Activated naive CD4-positive, alpha-beta T cell treated with Interleukin-2 at 50 U/mL for 16 hours (primary cell): ENCODE data around the gene TOE1.
"Not testable (repeated sequence)": the region's sequence is repeated elsewhere in the genome, so short reads cannot be mapped to it uniquely, and the experiment has no call there.

ENCODE experiments used
- DNase-seq: peaks from one replicate; pipeline ENCODE4 v3.0.0-alpha.2; 2020

TOE1 gene

GRCh38 chr1:45339789-45340558, at the start of gene TOE1, which contains the start of gene MUTYH:
Gene TOE1, plus strand, starts transcription at chr1:45340170. Its CDS starts 83 bp downstream, at chr1:45340253.
Gene MUTYH, minus strand, starts transcription at chr1:45340440. Its CDS starts 5,935 bp downstream, at chr1:45334505.
- DNase-seq, result peak; percentile 94

GRCh38 chr1:45291002-45291401, 49.0 kb upstream of the TOE1 start:
- not testable (repeated sequence) for DNase-seq

GRCh38 chr1:45291716-45292115, 48.3 kb upstream of the TOE1 start:
- DNase-seq, result no peak

- no peak for DNase-seq
These were observed 42.2 kb upstream of the TOE1 start for GRCh38 chr1:45297666-45298356.

- DNase-seq, result no peak
These were observed 40.7 kb upstream of the TOE1 start for GRCh38 chr1:45299296-45299695.

GRCh38 chr1:45299981-45300668, 39.8 kb upstream of the TOE1 start:
- peak; percentile 32 for DNase-seq

- no peak for DNase-seq
These were observed 39.3 kb upstream of the TOE1 start for GRCh38 chr1:45300669-45300997.

GRCh38 chr1:45302505-45303150, 37.3 kb upstream of the TOE1 start:
- no peak for DNase-seq

- DNase-seq, result peak; percentile 98
These were observed 36.3 kb upstream of the TOE1 start for GRCh38 chr1:45303520-45304310.

- DNase-seq, result no peak
These were observed 35.5 kb upstream of the TOE1 start for GRCh38 chr1:45304311-45305081.

- no peak for DNase-seq
These were observed 34.7 kb upstream of the TOE1 start for GRCh38 chr1:45305231-45305630.

- DNase-seq, result peak; percentile 35
These were observed 33.7 kb upstream of the TOE1 start for GRCh38 chr1:45306319-45306718.

- no peak for DNase-seq
These were observed 33.1 kb upstream of the TOE1 start for GRCh38 chr1:45306905-45307304.

GRCh38 chr1:45314266-45314665, 25.7 kb upstream of the TOE1 start:
- DNase-seq, result no peak

GRCh38 chr1:45317166-45317565, 22.8 kb upstream of the TOE1 start:
- DNase-seq, result no peak

- DNase-seq, result no peak
These were observed 20.2 kb upstream of the TOE1 start for GRCh38 chr1:45319761-45320160.

- DNase-seq, result no peak
These were observed 18.5 kb upstream of the TOE1 start for GRCh38 chr1:45321444-45321843.

GRCh38 chr1:45322486-45323040, 17.4 kb upstream of the TOE1 start:
- DNase-seq, result no peak

GRCh38 chr1:45325851-45326506, 14.0 kb upstream of the TOE1 start:
- DNase-seq, result no peak
